Cardiac muscle cell (in vitro differentiated cells and primary cell): ENCODE measurements around the gene CIB2. TPM values are rescaled to one million over a fixed set of nuclear protein-coding genes. Genes with fewer than 3 reads are reported as not detected.

Experiments
- DNase-seq, 2 donors: peaks; one replicate each; pipeline versions ENCODE4 v3.0.0 to v3.0.0-alpha.2; 2010 to 2017; ENCODE audit warnings: low read depth in 1 of 2, low spot score in 1 of 2
- H3K27ac ChIP-seq: fragments of 200-600 bp; sonication (generic); 2 replicates; pipeline ENCODE4 v1.5.1; 2016
- H3K27me3 ChIP-seq: fragments of 200-600 bp; sonication (generic); 2 replicates; pipeline ENCODE4 v1.6.0; 2016; ENCODE audit warnings: control low read depth
- H3K36me3 ChIP-seq: fragments of 200-600 bp; sonication (generic); 2 replicates; pipeline ENCODE4 v1.5.1; 2016; ENCODE audit warnings: control low read depth
- H3K4me1 ChIP-seq: fragments of 200-600 bp; sonication (generic); 2 replicates; pipeline ENCODE4 v1.8.1; 2017; ENCODE audit warnings: low read depth, mild to moderate bottlenecking, mixed run types
- H3K4me3 ChIP-seq: fragments of 200-600 bp; sonication (generic); 2 replicates; pipeline ENCODE4 v1.5.1; 2016; ENCODE audit warnings: mild to moderate bottlenecking
- H3K9me3 ChIP-seq: fragments of 200-600 bp; sonication (generic); 2 replicates; pipeline ENCODE4 v1.5.1; 2017; ENCODE audit warnings: low read depth, mild to moderate bottlenecking, control low read depth
- polyA plus RNA-seq: library from polyadenylated mRNA; unstranded; fragments of >200 nt; fragmentation: Nextera tagmentation; extraction: Ambion mirVana; gene quantifications from 2 replicates; pipeline ENCODE4 v1.2.1, GENCODE V29; 2016
- total RNA-seq: library from RNA; depleted of rRNA; stranded (reverse); fragments of >200 nt; gene quantifications from 2 replicates; pipeline ENCODE4 v1.2.3, GENCODE V29; 2016
- TF ChIP-seq, protein P1 (sequence below): IDR thresholded peaks from 2 replicates; pipeline ENCODE4 v1.5.1; 2012; ENCODE audit warnings: low read depth, mild to moderate bottlenecking, low read length

CIB2 gene
- total RNA-seq: 62.7 and 63.4 TPM in 2 replicates
- polyA plus RNA-seq: 59.9 and 72.6 TPM in 2 replicates

GRCh38 chr15:78131295-78132061, at the start of gene CIB2:
Gene CIB2, minus strand, starts transcription at chr15:78131445. Its CDS starts 230 bp downstream, at chr15:78131215.
- H3K4me3 ChIP-seq: peak within 1 kb of the TSS; percentile 53

GRCh38 chr15:78179906-78180305, 48.7 kb upstream of the CIB2 start:
- TF ChIP-seq, protein P1, sequence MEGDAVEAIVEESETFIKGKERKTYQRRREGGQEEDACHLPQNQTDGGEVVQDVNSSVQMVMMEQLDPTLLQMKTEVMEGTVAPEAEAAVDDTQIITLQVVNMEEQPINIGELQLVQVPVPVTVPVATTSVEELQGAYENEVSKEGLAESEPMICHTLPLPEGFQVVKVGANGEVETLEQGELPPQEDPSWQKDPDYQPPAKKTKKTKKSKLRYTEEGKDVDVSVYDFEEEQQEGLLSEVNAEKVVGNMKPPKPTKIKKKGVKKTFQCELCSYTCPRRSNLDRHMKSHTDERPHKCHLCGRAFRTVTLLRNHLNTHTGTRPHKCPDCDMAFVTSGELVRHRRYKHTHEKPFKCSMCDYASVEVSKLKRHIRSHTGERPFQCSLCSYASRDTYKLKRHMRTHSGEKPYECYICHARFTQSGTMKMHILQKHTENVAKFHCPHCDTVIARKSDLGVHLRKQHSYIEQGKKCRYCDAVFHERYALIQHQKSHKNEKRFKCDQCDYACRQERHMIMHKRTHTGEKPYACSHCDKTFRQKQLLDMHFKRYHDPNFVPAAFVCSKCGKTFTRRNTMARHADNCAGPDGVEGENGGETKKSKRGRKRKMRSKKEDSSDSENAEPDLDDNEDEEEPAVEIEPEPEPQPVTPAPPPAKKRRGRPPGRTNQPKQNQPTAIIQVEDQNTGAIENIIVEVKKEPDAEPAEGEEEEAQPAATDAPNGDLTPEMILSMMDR: no peak
- H3K36me3 ChIP-seq: no peaks in the 10 kb centered on the region
- H3K4me1 ChIP-seq: no peaks in the 10 kb centered on the region
- H3K9me3 ChIP-seq: no peaks in the 10 kb centered on the region
- no peaks in the 10 kb centered on the region for H3K27me3 ChIP-seq
- no peak overlapping the region for H3K4me3 ChIP-seq
- no peak overlapping the region for H3K27ac ChIP-seq
- DNase-seq: no peak

More at GRCh38 chr15:78131295-78132061, at the start of gene CIB2:
- peak; percentile 76 to 90 for DNase-seq
- Histone ChIP-seq H3K36me3 (no peaks in the 10 kb centered on the region), H3K27ac (peak within 1 kb of the TSS; percentile 70), H3K9me3 (no peaks in the 10 kb centered on the region), H3K27me3 (no peaks in the 10 kb centered on the region), H3K4me1 (no peaks in the 10 kb centered on the region)
- TF ChIP-seq, protein P1: peak; percentile 51

DNA sequence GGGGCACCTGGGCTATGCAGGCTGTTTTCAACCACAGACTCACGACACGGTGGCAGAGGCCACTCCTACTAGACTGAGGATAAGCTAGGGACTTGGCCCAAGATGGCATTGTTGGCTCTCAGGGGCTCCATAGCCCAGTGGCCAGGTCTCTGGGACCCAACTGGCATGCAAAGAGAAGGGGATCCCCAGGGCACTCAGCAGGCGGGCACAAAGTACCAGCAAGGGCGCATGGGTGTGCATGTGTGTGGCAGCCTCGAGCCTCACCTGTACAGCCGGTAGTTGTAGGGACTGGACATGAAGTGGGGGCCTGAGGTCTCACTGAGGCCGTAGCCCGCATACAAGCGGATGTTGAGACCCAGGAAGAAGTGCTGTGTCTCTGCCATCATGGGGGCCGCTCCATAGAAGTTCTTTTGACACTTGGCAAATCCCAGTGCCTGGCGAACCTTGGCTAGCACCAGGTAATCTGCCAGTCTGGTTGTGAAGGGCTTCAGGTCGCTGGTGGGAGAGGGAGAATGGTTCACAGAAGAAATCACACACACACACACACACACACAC, 48.1 kb upstream of the CIB2 start:
- Histone ChIP-seq H3K4me3 (no peak overlapping the region), H3K9me3 (no peaks in the 10 kb centered on the region), H3K27ac (no peak overlapping the region), H3K36me3 (no peaks in the 10 kb centered on the region), H3K27me3 (no peaks in the 10 kb centered on the region), H3K4me1 (no peaks in the 10 kb centered on the region)
- no peak for DNase-seq
- TF ChIP-seq, protein P1: no peak

DNA sequence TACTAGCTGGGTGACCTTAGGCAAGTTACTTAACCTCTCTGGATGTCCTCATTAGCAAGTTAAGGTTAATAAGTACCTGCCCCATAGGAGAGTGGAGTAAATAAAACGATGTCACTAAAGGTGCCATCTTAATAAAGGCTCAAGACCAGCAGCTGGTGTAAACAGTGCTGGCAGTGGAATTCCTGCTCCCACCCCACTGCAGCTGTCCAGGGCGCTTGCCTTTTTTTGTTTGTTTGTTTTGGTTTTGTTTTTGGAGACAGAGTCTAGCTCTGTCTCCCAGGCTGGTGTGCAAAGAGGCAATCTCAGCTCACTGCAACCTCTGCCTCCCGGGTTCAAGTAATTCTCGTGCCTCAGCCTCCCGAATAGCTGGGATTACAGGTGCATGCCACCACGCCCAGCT, 46.8 kb upstream of the CIB2 start:
- no peaks in the 10 kb centered on the region for H3K9me3 ChIP-seq
- no peak overlapping the region for H3K27ac ChIP-seq
- no peak overlapping the region for H3K4me3 ChIP-seq
- TF ChIP-seq, protein P1: no peak
- DNase-seq: no peak
- no peaks in the 10 kb centered on the region for H3K36me3 ChIP-seq
- H3K4me1 ChIP-seq: no peaks in the 10 kb centered on the region
- H3K27me3 ChIP-seq: no peaks in the 10 kb centered on the region

GRCh38 chr15:78177447-78177873, 46.2 kb upstream of the CIB2 start:
- H3K36me3 ChIP-seq: no peaks in the 10 kb centered on the region
- H3K9me3 ChIP-seq: no peaks in the 10 kb centered on the region
- no peaks in the 10 kb centered on the region for H3K27me3 ChIP-seq
- no peak overlapping the region for H3K27ac ChIP-seq
- peak; percentile 25 to 65 for DNase-seq
- TF ChIP-seq, protein P1: peak; percentile 85
- H3K4me1 ChIP-seq: no peaks in the 10 kb centered on the region
- H3K4me3 ChIP-seq: no peak overlapping the region
